ENCODE results near the gene AP3S2. TPM values are rescaled to one million over a fixed set of nuclear protein-coding genes. Genes with fewer than 3 reads are reported as not detected.

The AP3S2 gene
- total and polyA plus RNA-seq, 2 of the 13 experiments (the other 11 are each of a cell fraction or from before 2014, with no cell fraction given) = 17.6 to 44.4 TPM

DNA sequence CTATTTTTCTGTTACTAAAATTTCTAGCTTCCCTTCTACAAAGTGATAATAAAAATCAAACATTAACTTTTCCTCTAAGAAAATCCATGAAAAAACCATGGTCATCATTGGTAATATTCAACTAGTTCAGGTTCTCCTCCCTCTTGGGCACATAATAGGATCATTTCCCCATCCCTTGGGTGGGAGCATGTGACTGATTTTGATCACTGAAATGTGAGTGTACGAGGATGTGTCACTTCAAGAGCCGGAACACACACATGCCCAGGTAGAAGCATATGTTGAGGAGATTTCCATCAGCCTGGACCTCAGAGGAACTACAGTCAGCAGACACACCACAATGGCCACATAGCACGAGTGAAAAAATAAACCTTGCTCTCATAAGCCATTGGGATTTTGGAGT lies 36.1 kb downstream of the AP3S2 start (continued):
- TF ChIP-seq, protein P1, sequence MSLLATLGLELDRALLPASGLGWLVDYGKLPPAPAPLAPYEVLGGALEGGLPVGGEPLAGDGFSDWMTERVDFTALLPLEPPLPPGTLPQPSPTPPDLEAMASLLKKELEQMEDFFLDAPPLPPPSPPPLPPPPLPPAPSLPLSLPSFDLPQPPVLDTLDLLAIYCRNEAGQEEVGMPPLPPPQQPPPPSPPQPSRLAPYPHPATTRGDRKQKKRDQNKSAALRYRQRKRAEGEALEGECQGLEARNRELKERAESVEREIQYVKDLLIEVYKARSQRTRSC (CRISPR knock-in tag; IDR thresholded peaks at IDR 0.05; ENCODE audit: low read depth) = no peak
- no peak for TF ChIP-seq ZNF275 (CRISPR knock-in tag; IDR thresholded peaks at IDR 0.05; ENCODE audit: borderline replicate concordance)
- no peak for TF ChIP-seq BHLHE40 (IDR thresholded peaks at IDR 0.05; ENCODE audit: low read length)
- TF ChIP-seq TGIF2 (CRISPR knock-in tag; IDR thresholded peaks at IDR 0.05) = no peak
- no peak for TF ChIP-seq NFE2L2 (IDR thresholded peaks at IDR 0.05; ENCODE audit: low read length)
- TF ChIP-seq ZNF766 (CRISPR knock-in tag; IDR thresholded peaks at IDR 0.05; ENCODE audit: borderline replicate concordance) = no peak
- no peak for TF ChIP-seq HOXA3 (CRISPR knock-in tag; IDR thresholded peaks at IDR 0.05)
- TF ChIP-seq PRDM15 (CRISPR knock-in tag; IDR thresholded peaks at IDR 0.05) = no peak
- no peak for TF ChIP-seq ZBTB44 (CRISPR knock-in tag; IDR thresholded peaks at IDR 0.05)
- TF ChIP-seq ZNF326 (CRISPR knock-in tag; IDR thresholded peaks at IDR 0.05; ENCODE audit: borderline replicate concordance) = no peak
- TF ChIP-seq, protein P2, sequence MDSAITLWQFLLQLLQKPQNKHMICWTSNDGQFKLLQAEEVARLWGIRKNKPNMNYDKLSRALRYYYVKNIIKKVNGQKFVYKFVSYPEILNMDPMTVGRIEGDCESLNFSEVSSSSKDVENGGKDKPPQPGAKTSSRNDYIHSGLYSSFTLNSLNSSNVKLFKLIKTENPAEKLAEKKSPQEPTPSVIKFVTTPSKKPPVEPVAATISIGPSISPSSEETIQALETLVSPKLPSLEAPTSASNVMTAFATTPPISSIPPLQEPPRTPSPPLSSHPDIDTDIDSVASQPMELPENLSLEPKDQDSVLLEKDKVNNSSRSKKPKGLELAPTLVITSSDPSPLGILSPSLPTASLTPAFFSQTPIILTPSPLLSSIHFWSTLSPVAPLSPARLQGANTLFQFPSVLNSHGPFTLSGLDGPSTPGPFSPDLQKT (CRISPR knock-in tag; IDR thresholded peaks at IDR 0.05; ENCODE audit: borderline replicate concordance) = no peak
- TF ChIP-seq ZKSCAN8 (CRISPR knock-in tag; IDR thresholded peaks at IDR 0.05; ENCODE audit: borderline replicate concordance) = no peak
- TF ChIP-seq ZNF7 (CRISPR knock-in tag; IDR thresholded peaks at IDR 0.05) = no peak
- TF ChIP-seq SIX1 (CRISPR knock-in tag; IDR thresholded peaks at IDR 0.05; ENCODE audit: borderline replicate concordance) = no peak
- TF ChIP-seq, protein P3, sequence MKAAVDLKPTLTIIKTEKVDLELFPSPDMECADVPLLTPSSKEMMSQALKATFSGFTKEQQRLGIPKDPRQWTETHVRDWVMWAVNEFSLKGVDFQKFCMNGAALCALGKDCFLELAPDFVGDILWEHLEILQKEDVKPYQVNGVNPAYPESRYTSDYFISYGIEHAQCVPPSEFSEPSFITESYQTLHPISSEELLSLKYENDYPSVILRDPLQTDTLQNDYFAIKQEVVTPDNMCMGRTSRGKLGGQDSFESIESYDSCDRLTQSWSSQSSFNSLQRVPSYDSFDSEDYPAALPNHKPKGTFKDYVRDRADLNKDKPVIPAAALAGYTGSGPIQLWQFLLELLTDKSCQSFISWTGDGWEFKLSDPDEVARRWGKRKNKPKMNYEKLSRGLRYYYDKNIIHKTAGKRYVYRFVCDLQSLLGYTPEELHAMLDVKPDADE (CRISPR knock-in tag; IDR thresholded peaks at IDR 0.05) = no peak
- no peak for TF ChIP-seq POLR2AphosphoS2 (IDR thresholded peaks at IDR 0.05; ENCODE audit: low read depth, low read length)
- no peak for TF ChIP-seq ZNF292 (CRISPR knock-in tag; IDR thresholded peaks at IDR 0.05; ENCODE audit: borderline replicate concordance, low read depth)
- no peak for TF ChIP-seq HOXD1 (CRISPR knock-in tag; IDR thresholded peaks at IDR 0.05)
- no peak for TF ChIP-seq SOX6 (IDR thresholded peaks at IDR 0.05)
- TF ChIP-seq SOX6 (CRISPR knock-in tag; IDR thresholded peaks at IDR 0.05) = peak; percentile 53

Measured in HepG2 (cell line).